ENCODE measurements around the gene TBC1D4.

The TBC1D4 gene

GRCh38 chr13:75416327-75417011 is 65.5 kb downstream of the TBC1D4 start:
- DNase-seq (ENCODE audit: low read depth in 2 of 2): no peak

GRCh38 chr13:75415694-75416093 is 66.3 kb downstream of the TBC1D4 start:
- no peak for DNase-seq (ENCODE audit: low read depth in 2 of 2)

GRCh38 chr13:75415171-75415570 is 66.8 kb downstream of the TBC1D4 start:
- DNase-seq (ENCODE audit: low read depth in 2 of 2): no peak

- no peak for DNase-seq (ENCODE audit: low read depth in 2 of 2)
Measured at GRCh38 chr13:75414036-75414827, 67.7 kb downstream of the TBC1D4 start.

GRCh38 chr13:75411924-75412537 is 69.9 kb downstream of the TBC1D4 start:
- DNase-seq (ENCODE audit: low read depth in 2 of 2): no peak

- no peak for DNase-seq (ENCODE audit: low read depth in 2 of 2)
Measured at GRCh38 chr13:75410207-75410606, 71.8 kb downstream of the TBC1D4 start.

- DNase-seq (ENCODE audit: low read depth in 2 of 2): no peak
Measured at GRCh38 chr13:75407998-75408397, 74.0 kb downstream of the TBC1D4 start.

- DNase-seq (ENCODE audit: low read depth in 2 of 2): no peak
Measured at GRCh38 chr13:75407473-75407872, 74.5 kb downstream of the TBC1D4 start.

GRCh38 chr13:75405976-75406703 is 75.8 kb downstream of the TBC1D4 start:
- DNase-seq (ENCODE audit: low read depth in 2 of 2): no peak

- no peak for DNase-seq (ENCODE audit: low read depth in 2 of 2)
Measured at GRCh38 chr13:75404726-75405125, 77.2 kb downstream of the TBC1D4 start.

GRCh38 chr13:75402787-75403186 is 79.2 kb downstream of the TBC1D4 start:
- no peak for DNase-seq (ENCODE audit: low read depth in 2 of 2)

- DNase-seq (ENCODE audit: low read depth in 2 of 2): no peak
Measured at GRCh38 chr13:75400775-75401174, 81.2 kb downstream of the TBC1D4 start.

GRCh38 chr13:75399879-75400217 is 82.1 kb downstream of the TBC1D4 start:
- no peak for DNase-seq (ENCODE audit: low read depth in 2 of 2)

- no peak for DNase-seq (ENCODE audit: low read depth in 2 of 2)
Measured at GRCh38 chr13:75399168-75399878, 82.6 kb downstream of the TBC1D4 start.

GRCh38 chr13:75398072-75398471 is 83.9 kb downstream of the TBC1D4 start:
- no peak for DNase-seq (ENCODE audit: low read depth in 2 of 2)

- DNase-seq (ENCODE audit: low read depth in 2 of 2): no peak
Measured at GRCh38 chr13:75395901-75396300, 86.1 kb downstream of the TBC1D4 start.

GRCh38 chr13:75395066-75395465 is 86.9 kb downstream of the TBC1D4 start:
- no peak for DNase-seq (ENCODE audit: low read depth in 2 of 2)

GRCh38 chr13:75393839-75394520 is 88.0 kb downstream of the TBC1D4 start:
- no peak for DNase-seq (ENCODE audit: low read depth in 2 of 2)

- no peak for DNase-seq (ENCODE audit: low read depth in 2 of 2)
Measured at GRCh38 chr13:75391432-75392100, 90.4 kb downstream of the TBC1D4 start.

- DNase-seq (ENCODE audit: low read depth in 2 of 2): no peak
Measured at GRCh38 chr13:75390229-75390628, 91.7 kb downstream of the TBC1D4 start.

GRCh38 chr13:75385708-75386083 is 96.3 kb downstream of the TBC1D4 start:
- DNase-seq (ENCODE audit: low read depth in 2 of 2): no peak

All from stimulated activated CD4-positive, alpha-beta T cell treated with anti-CD3 and anti-CD28 coated beads, Interleukin-1b, Interleukin-23, amount 100 ng/mL, for 4 hours (primary cell).